Upper lobe of right lung (tissue), 1 donor: ENCODE results near the gene HS1BP3. TPM values are rescaled to one million over a fixed set of nuclear protein-coding genes. Genes with fewer than 3 reads are reported as not detected.

ENCODE experiments used
- ATAC-seq: fragments of 200-7000 bp; cut with Tn5 transposase; one replicate; pipeline ENCODE4 v1.9.1; 2020; ENCODE audit warnings: mild to moderate bottlenecking, moderate library complexity
- DNase-seq: peaks from one replicate; pipeline ENCODE4 v3.0.0-alpha.2; 2020
- H3K27ac ChIP-seq: fragments of 200-600 bp; one replicate; pipeline ENCODE4 v1.8.0; 2022
- H3K27me3 ChIP-seq: fragments of 200-600 bp; one replicate; pipeline ENCODE4 v1.8.0; 2022; ENCODE audit warnings: mild to moderate bottlenecking
- H3K36me3 ChIP-seq: fragments of 200-600 bp; one replicate; pipeline ENCODE4 v1.8.0; 2022
- H3K4me1 ChIP-seq: fragments of 200-600 bp; one replicate; pipeline ENCODE4 v1.8.0; 2022
- H3K4me3 ChIP-seq: fragments of 200-600 bp; one replicate; pipeline ENCODE4 v1.8.0; 2022; ENCODE audit warnings: mild to moderate bottlenecking
- H3K9me3 ChIP-seq: fragments of 200-600 bp; one replicate; pipeline ENCODE4 v1.8.0; 2022
- intact Hi-C: fragments of 100-400 bp; cut with DNase I; formaldehyde crosslinking; loops from one replicate; pipeline ENCODE4 v1.11.0; 2022
- total RNA-seq: library from RNA; stranded (reverse); fragmentation: NEBNext Ultra II Directional; extraction: Animal tissue kit (Norgen Biotek cat#: 25700); gene quantifications from one replicate; pipeline ENCODE4 v1.2.1, GENCODE V29; 2021
- TF ChIP-seq, protein P1 (sequence below): fragments of 200-600 bp; IDR thresholded peaks from one replicate; pipeline ENCODE4 v1.8.0; 2022; ENCODE audit warnings: antibody characterized with exemption
- donor health status: DM: no; HTN: yes; CAD: no; lungs with severe emphysema.

HS1BP3 gene
- total RNA-seq, 1 donor from 2014 or later = 35.8 TPM

- H3K9me3 ChIP-seq = no peaks in the 10 kb centered on the region
- peaks cover 15% of the 10 kb centered on the region for H3K4me1 ChIP-seq
- H3K27me3 ChIP-seq = no peaks in the 10 kb centered on the region
- no peak overlapping the region for H3K4me3 ChIP-seq
- H3K27ac ChIP-seq = no peak overlapping the region
- intact Hi-C loops = loop anchor here (10.0 kb wide), 1 partner anchor 185 kb away; the partner anchor contains the start of gene RHOB
- no peak for ATAC-seq
- TF ChIP-seq, protein P1, sequence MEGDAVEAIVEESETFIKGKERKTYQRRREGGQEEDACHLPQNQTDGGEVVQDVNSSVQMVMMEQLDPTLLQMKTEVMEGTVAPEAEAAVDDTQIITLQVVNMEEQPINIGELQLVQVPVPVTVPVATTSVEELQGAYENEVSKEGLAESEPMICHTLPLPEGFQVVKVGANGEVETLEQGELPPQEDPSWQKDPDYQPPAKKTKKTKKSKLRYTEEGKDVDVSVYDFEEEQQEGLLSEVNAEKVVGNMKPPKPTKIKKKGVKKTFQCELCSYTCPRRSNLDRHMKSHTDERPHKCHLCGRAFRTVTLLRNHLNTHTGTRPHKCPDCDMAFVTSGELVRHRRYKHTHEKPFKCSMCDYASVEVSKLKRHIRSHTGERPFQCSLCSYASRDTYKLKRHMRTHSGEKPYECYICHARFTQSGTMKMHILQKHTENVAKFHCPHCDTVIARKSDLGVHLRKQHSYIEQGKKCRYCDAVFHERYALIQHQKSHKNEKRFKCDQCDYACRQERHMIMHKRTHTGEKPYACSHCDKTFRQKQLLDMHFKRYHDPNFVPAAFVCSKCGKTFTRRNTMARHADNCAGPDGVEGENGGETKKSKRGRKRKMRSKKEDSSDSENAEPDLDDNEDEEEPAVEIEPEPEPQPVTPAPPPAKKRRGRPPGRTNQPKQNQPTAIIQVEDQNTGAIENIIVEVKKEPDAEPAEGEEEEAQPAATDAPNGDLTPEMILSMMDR = no peak
- DNase-seq = no peak
- peaks cover under 1% of the 10 kb centered on the region for H3K36me3 ChIP-seq
Observed at GRCh38 chr2:20629581-20630171, 21.2 kb downstream of the HS1BP3 start.

GRCh38 chr2:20629181-20629580 lies 21.7 kb downstream of the HS1BP3 start:
- Histone ChIP-seq H3K9me3 (no peaks in the 10 kb centered on the region), H3K36me3 (peaks cover 6% of the 10 kb centered on the region), H3K27ac (no peak overlapping the region), H3K27me3 (no peaks in the 10 kb centered on the region), H3K4me3 (no peak overlapping the region), H3K4me1 (peaks cover 10% of the 10 kb centered on the region)
- intact Hi-C loops = no loop called here
- TF ChIP-seq, protein P1 = no peak
- no peak for ATAC-seq
- no peak for DNase-seq

- ATAC-seq = no peak
- peak; percentile 36 for DNase-seq
- intact Hi-C loops = no loop called here
- Histone ChIP-seq H3K4me1 (no peaks in the 10 kb centered on the region), H3K27ac (no peak overlapping the region), H3K9me3 (no peaks in the 10 kb centered on the region), H3K36me3 (peaks cover 19% of the 10 kb centered on the region), H3K4me3 (no peak overlapping the region), H3K27me3 (no peaks in the 10 kb centered on the region)
- TF ChIP-seq, protein P1 = no peak
Observed at GRCh38 chr2:20627712-20628380, 23.1 kb downstream of the HS1BP3 start.

DNA sequence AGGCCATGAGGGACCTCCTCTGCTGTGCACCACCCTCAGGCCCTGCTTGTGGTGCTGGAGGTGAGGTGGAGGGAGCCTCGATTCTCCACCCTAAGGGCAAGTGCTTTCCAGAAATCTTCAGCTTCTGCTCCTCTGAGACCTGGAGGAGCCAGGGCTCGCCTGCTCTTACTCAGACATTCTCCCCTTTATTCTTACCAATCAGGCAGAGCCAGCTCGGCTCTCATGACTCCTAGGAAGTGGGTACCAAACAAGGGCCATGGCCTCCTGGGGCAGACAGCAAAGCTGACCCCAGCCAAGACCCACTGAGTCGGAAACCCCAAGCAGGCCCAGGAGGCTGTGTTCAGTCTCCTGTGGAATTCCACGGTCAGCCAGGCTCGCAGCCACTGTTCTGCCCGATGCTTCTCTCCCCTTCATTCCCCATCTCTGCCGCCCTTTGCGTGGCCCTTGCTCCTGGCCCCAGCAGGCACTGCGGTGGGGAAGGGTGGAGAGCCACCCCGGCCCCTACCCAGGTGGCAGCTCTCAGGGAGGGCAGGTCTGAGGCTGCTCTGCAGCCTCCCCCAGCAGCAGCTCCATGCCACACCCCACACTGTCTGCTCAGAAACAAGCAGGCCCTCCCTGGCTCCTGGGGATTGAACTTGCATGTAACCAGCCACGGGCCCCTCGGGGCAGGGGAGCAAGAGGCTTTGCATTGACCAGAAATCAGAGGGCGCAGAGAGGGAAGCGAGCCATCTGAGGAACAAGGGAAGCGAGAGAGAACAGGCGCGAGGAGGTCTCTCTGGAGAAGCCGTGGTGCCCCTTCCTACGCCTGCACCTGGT lies 24.0 kb downstream of the HS1BP3 start:
- no peak for ATAC-seq

DNA sequence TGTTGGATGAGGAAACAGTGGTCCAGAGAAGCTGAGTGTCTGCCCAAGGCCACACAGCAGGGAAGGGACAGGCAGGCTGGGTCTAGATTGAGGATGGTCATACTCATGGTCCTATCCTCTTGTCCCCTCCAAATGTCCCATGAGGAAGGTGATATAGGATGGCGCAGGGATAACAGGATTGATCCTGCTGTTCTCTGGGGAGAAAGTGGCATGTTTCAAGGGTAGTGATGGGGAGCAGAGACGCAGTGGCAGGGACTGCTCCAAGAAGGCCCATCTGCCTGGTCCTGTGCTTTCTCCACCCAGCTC lies 24.6 kb downstream of the HS1BP3 start:
- TF ChIP-seq, protein P1 = no peak
- H3K27ac ChIP-seq = no peak overlapping the region
- no peaks in the 10 kb centered on the region for H3K9me3 ChIP-seq
- intact Hi-C loops = no loop called here
- no peak overlapping the region for H3K4me3 ChIP-seq
- H3K36me3 ChIP-seq = peaks cover 34% of the 10 kb centered on the region
- no peak for ATAC-seq
- DNase-seq = no peak
- H3K4me1 ChIP-seq = no peaks in the 10 kb centered on the region
- no peaks in the 10 kb centered on the region for H3K27me3 ChIP-seq

More for the DNA sequence above, 24.0 kb downstream of the HS1BP3 start:
- Histone ChIP-seq H3K27me3 (no peaks in the 10 kb centered on the region), H3K9me3 (no peaks in the 10 kb centered on the region), H3K36me3 (peaks cover 28% of the 10 kb centered on the region), H3K4me3 (no peak overlapping the region), H3K27ac (no peak overlapping the region), H3K4me1 (no peaks in the 10 kb centered on the region)
- TF ChIP-seq, protein P1 = no peak
- peak; percentile 55 for DNase-seq
- intact Hi-C loops = no loop called here
